Endothelial cell of umbilical vein (primary cell): ENCODE results near the gene TSPAN15. TPM values are rescaled to one million over a fixed set of nuclear protein-coding genes. Genes with fewer than 3 reads are reported as not detected.

Experiments used
- BruUV-seq: library from RNA; stranded (reverse); fragments of 400-500 nt; replicated peaks from 2 replicates; lab custom pipeline; 2021; lab: Mats Ljungman, UMichigan
- CTCF ChIA-PET: fragments of 300-600, 350-600 bp; sonication (Branson Sonifier 250); formaldehyde crosslinking; loops from one replicate; lab custom pipeline; 2021; ENCODE audit warnings: antibody characterized with exemption, inconsistent platforms; lab: Charles Lee
- POLR2A ChIA-PET: fragments of 300-600, 350-600 bp; sonication (Branson Sonifier 250); formaldehyde crosslinking; loops from one replicate; lab custom pipeline; 2021; ENCODE audit warnings: antibody characterized with exemption, inconsistent platforms; lab: Charles Lee
- DNase-seq: peaks from one replicate; pipeline ENCODE4 v3.0.0-alpha.2; 2011; ENCODE audit warnings: low read depth, low spot score
- FAIRE-seq: peaks from 2 replicates; lab custom pipeline; 2011; peaks lifted over from hg19 to GRCh38; lab: Jason Lieb, UNC
- H2AFZ ChIP-seq: 2 replicates; pipeline ENCODE4 v1.6.0; 2012; ENCODE audit warnings: low read depth, low read length, control low read depth, inconsistent platforms
- H3K27ac ChIP-seq: 2 replicates; pipeline ENCODE4 v1.5.1; 2011; ENCODE audit warnings: low read depth, mild to moderate bottlenecking, control low read depth, low read length, moderate library complexity; ENCODE audit not compliant: insufficient read depth
- H3K27me3 ChIP-seq, 2 experiments: 2 replicates each; pipeline versions ENCODE4 v1.6.0 to v1.6.1; 2011; ENCODE audit warnings: low read length in 2 of 2, mixed read lengths in 1 of 2; ENCODE audit not compliant: control insufficient read depth in 2 of 2, insufficient read depth in 2 of 2
- H3K36me3 ChIP-seq, 2 experiments: 2 replicates in 1 of 2; 3 replicates in 1 of 2; pipeline ENCODE4 v1.5.1; 2011; ENCODE audit warnings: low read length in 2 of 2, mild to moderate bottlenecking in 1 of 2, moderate library complexity in 1 of 2; ENCODE audit not compliant: control insufficient read depth in 2 of 2, insufficient read depth in 2 of 2; ENCODE audit errors: extremely low read depth in 1 of 2
- H3K4me1 ChIP-seq: 3 replicates; pipeline ENCODE4 v1.5.1; 2011; ENCODE audit warnings: mild to moderate bottlenecking, low read length; ENCODE audit not compliant: control insufficient read depth, insufficient read depth; ENCODE audit errors: extremely low read depth
- H3K4me2 ChIP-seq: 2 replicates; pipeline ENCODE4 v1.6.1; 2011; ENCODE audit warnings: low read length, control low read depth, mixed read lengths; ENCODE audit not compliant: insufficient read depth
- H3K4me3 ChIP-seq, 3 experiments: fragments of 200-600 bp in 1 of 3; sonication (generic), shearing (Covaris generic) in 1 of 3; replicated peaks in 1 of 3; 2 replicates each; pipeline ENCODE4 v1.5.1; 2011 to 2016; ENCODE audit warnings: control low read depth in 3 of 3, low read length in 3 of 3, mild to moderate bottlenecking in 2 of 3, inconsistent platforms in 1 of 3, low read depth in 1 of 3, moderate library complexity in 1 of 3; ENCODE audit not compliant: insufficient read depth in 1 of 3
- H3K79me2 ChIP-seq: 2 replicates; pipeline ENCODE4 v1.6.0; 2012; ENCODE audit warnings: low read length, inconsistent platforms; ENCODE audit not compliant: control insufficient read depth, insufficient read depth
- H3K9ac ChIP-seq: replicated peaks from 2 replicates; pipeline ENCODE3; 2011; ENCODE audit warnings: low read length, control low read depth; ENCODE audit not compliant: insufficient read depth; ENCODE audit errors: extremely low read depth
- H3K9me1 ChIP-seq: replicated peaks from 3 replicates; pipeline ENCODE4 v1.6.0; 2011; ENCODE audit warnings: mild to moderate bottlenecking, low read length; ENCODE audit not compliant: control insufficient read depth, insufficient read depth; ENCODE audit errors: extremely low read depth
- H3K9me3 ChIP-seq: replicated peaks from 2 replicates; pipeline ENCODE4 v1.5.1; 2012; ENCODE audit warnings: low read length, inconsistent platforms; ENCODE audit not compliant: control insufficient read depth, insufficient read depth
- H4K20me1 ChIP-seq: replicated peaks from 2 replicates; pipeline ENCODE3; 2011; ENCODE audit warnings: mild to moderate bottlenecking, low read length; ENCODE audit not compliant: control insufficient read depth, insufficient read depth; ENCODE audit errors: extremely low read depth
- EZH2 ChIP-seq: IDR thresholded peaks from 2 replicates; pipeline ENCODE4 v1.6.1; 2012; ENCODE audit warnings: borderline replicate concordance, low read depth, mild to moderate bottlenecking, moderate library complexity, low read length, inconsistent platforms; ENCODE audit not compliant: severe bottlenecking
- FOS ChIP-seq: IDR thresholded peaks from 2 replicates; pipeline ENCODE4 v1.6.1; 2011; ENCODE audit warnings: mild to moderate bottlenecking, low read length, moderate library complexity, borderline replicate concordance; ENCODE audit not compliant: insufficient read depth
- GATA2 ChIP-seq: IDR thresholded peaks from 2 replicates; pipeline ENCODE4 v1.7.0; 2011; ENCODE audit warnings: low read depth, mild to moderate bottlenecking, moderate library complexity, mixed read lengths, low read length; ENCODE audit not compliant: insufficient read length, insufficient read depth
- JUN ChIP-seq: IDR thresholded peaks from 2 replicates; pipeline ENCODE4 v1.6.1; 2011; ENCODE audit warnings: borderline replicate concordance, low read depth; ENCODE audit not compliant: insufficient read length, insufficient read depth
- MYC ChIP-seq: IDR thresholded peaks from one replicate; pipeline ENCODE4 v1.6.1; 2011; ENCODE audit warnings: mild to moderate bottlenecking, low read depth, low read length
- POLR2A ChIP-seq: IDR thresholded peaks from 2 replicates; pipeline ENCODE4 v1.6.1; 2012; ENCODE audit warnings: low read depth, mild to moderate bottlenecking, control low read depth, low read length
- POLR2AphosphoS5 ChIP-seq: IDR thresholded peaks from 2 replicates; pipeline ENCODE4 v1.6.1; 2012; ENCODE audit warnings: low read depth, mild to moderate bottlenecking, control low read depth, low read length, moderate library complexity; ENCODE audit not compliant: insufficient read depth
- dilution Hi-C: fragments of 300-500 bp; cut with MboI; formaldehyde crosslinking; loops from one replicate; pipeline ENCODE4 v1.15.0; 2019; ENCODE audit warnings: low sequenced_read_pairs; ENCODE audit not compliant: extremely low pct_ligation_motif_present
- intact Hi-C: fragments of 100-400 bp; cut with micrococcal nuclease; formaldehyde crosslinking; loops from one replicate; pipeline ENCODE4 v1.10.0; 2022
- polyA plus RNA-seq, 4 experiments: library from polyadenylated mRNA; depleted of rRNA in 3 of 4; stranded (reverse) in 3 of 4; unstranded in 1 of 4; fragments of >200 nt; gene quantifications; 2 replicates each; pipeline versions ENCODE4 v1.2.1 to v1.2.3, GENCODE V29; 2011 to 2012; ENCODE audit warnings: missing spikeins in 1 of 4
- total RNA-seq: library from RNA; stranded (reverse); gene quantifications from 2 replicates; pipeline ENCODE4 v1.2.3, GENCODE V29; 2021
- TF ChIP-seq, protein P1 (sequence below): IDR thresholded peaks from 2 replicates; pipeline ENCODE4 v1.6.1; 2011; ENCODE audit not compliant: insufficient read depth, insufficient read length
- TF ChIP-seq, protein P2 (sequence below), 2 donors: IDR thresholded peaks; 1 replicate in 1 of 2; 2 replicates in 1 of 2; pipeline ENCODE4 v1.5.1; 2011; ENCODE audit warnings: low read length in 2 of 2, mild to moderate bottlenecking in 2 of 2, moderate library complexity in 2 of 2, control low read depth in 1 of 2, inconsistent platforms in 1 of 2, low read depth in 1 of 2; ENCODE audit not compliant: insufficient read depth in 1 of 2; ENCODE audit errors: extremely low read depth in 1 of 2

TSPAN15 gene
- total and polyA plus RNA-seq, 2 donors (not counting 3 experiments of a cell fraction or from before 2014, with no cell fraction given), result 78.4 to 189 TPM

DNA sequence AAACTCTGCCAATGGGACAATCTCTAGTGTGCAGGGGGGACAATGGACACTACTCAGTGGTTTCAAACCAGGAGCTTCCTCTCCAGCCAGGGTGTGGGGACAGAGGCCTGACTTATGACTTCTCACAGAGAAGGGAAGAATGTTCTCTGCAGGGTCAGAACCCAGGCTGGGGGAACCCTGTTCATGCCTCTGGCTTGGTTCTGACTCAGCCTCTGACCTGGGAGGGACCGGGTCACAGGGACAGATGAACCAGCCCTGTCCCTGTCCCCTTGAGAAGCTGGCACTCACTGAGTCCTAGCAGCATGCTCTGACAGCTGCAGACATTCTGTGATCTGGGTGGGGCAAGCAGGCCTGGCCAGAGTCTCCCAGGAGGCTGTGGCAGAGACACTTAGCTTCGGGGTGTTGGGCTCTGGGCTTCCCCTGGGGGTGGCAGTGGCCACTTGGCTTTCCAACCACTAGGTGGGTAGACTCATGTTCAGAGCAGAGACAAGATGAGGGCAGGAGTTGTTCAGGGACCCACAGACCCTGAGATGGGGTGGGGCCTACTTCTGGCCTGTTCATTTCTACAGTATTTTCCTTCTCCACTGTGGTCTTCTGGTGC lies 13.6 kb downstream of the TSPAN15 start:
- H3K4me3 ChIP-seq, result no peak overlapping the region
- CTCF ChIA-PET, result interaction anchor here (0.9 to 3.1 kb wide), 9 partner anchors 9 to 57 kb away, joined by 3 to 13 read pairs (median 9); partner anchors contain the start of gene TSPAN15
- no peak for FAIRE-seq
- H2AFZ ChIP-seq, result no peak overlapping the region
- BruUV-seq, result no TSS peak
- no peaks in the 10 kb centered on the region for H3K9me1 ChIP-seq
- no peak overlapping the region for H3K9ac ChIP-seq
- TF ChIP-seq FOS (no peak), GATA2 (no peak), MYC (no peak), POLR2AphosphoS5 (no peak), POLR2A (no peak), EZH2 (no peak), JUN (no peak)
- TF ChIP-seq, protein P1, sequence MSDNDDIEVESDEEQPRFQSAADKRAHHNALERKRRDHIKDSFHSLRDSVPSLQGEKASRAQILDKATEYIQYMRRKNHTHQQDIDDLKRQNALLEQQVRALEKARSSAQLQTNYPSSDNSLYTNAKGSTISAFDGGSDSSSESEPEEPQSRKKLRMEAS, result no peak
- TF ChIP-seq, protein P2, sequence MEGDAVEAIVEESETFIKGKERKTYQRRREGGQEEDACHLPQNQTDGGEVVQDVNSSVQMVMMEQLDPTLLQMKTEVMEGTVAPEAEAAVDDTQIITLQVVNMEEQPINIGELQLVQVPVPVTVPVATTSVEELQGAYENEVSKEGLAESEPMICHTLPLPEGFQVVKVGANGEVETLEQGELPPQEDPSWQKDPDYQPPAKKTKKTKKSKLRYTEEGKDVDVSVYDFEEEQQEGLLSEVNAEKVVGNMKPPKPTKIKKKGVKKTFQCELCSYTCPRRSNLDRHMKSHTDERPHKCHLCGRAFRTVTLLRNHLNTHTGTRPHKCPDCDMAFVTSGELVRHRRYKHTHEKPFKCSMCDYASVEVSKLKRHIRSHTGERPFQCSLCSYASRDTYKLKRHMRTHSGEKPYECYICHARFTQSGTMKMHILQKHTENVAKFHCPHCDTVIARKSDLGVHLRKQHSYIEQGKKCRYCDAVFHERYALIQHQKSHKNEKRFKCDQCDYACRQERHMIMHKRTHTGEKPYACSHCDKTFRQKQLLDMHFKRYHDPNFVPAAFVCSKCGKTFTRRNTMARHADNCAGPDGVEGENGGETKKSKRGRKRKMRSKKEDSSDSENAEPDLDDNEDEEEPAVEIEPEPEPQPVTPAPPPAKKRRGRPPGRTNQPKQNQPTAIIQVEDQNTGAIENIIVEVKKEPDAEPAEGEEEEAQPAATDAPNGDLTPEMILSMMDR (IDR thresholded peaks at IDR 0.05; ENCODE audit: extremely low read depth in 1 of 2, insufficient read depth in 1 of 2, low read depth in 1 of 2, low read length in 2 of 2), result no peak
- no peak overlapping the region for H3K4me2 ChIP-seq
- no peak for DNase-seq
- intact Hi-C loops, result loop anchor here (1.0 to 5.0 kb wide), 4 partner anchors 14 to 42 kb away; partner anchors contain the start of gene TSPAN15
- H3K9me3 ChIP-seq, result no peaks in the 10 kb centered on the region
- no peaks in the 10 kb centered on the region for H4K20me1 ChIP-seq
- dilution Hi-C loops, result no loop called here
- H3K27ac ChIP-seq, result peak overlapping the region; percentile 45
- H3K79me2 ChIP-seq, result peaks cover 20% of the 10 kb centered on the region
- no peaks in the 10 kb centered on the region for H3K27me3 ChIP-seq
- POLR2A ChIA-PET, result interaction anchor here (0.9 to 1.1 kb wide), 2 partner anchors 18 to 31 kb away, joined by 3 to 4 read pairs; no protein-coding TSS in a partner anchor
- H3K4me1 ChIP-seq, result peaks cover 51% of the 10 kb centered on the region
- no peaks in the 10 kb centered on the region for H3K36me3 ChIP-seq
